NCI-H1436 treated with DMSO at 0.1 percent for 48 hours (cell line): ENCODE results near the gene OCRL.

Experiments used
- DNase-seq: peaks from one replicate; lab custom pipeline; 2025; lab: John Stamatoyannopoulos, UW

The OCRL gene

GRCh38 chrX:129540068-129540653 lies at the start of gene OCRL:
Gene OCRL, plus strand, starts transcription at chrX:129540259. Its CDS starts 181 bp downstream, at chrX:129540440.
- no peak for DNase-seq

DNA sequence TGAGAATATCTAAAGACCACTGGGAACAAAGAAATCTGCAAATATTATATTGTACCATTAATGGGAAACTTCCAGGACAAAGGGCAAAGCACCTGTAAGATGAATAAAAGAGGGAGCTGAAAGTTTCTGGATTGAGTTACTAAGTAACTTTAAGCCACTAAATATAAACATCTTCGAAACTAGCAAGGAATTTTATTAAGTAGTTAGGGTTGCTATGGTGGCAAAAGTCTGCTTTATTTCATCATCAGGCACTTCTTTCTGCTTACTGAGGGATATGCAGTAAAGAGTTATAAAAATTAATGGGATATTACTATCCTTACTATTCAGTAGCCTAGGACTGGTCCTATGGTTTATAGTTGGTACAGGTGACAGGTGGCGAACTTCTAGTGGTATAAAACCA lies 49.7 kb upstream of the OCRL start:
- DNase-seq: no peak

DNA sequence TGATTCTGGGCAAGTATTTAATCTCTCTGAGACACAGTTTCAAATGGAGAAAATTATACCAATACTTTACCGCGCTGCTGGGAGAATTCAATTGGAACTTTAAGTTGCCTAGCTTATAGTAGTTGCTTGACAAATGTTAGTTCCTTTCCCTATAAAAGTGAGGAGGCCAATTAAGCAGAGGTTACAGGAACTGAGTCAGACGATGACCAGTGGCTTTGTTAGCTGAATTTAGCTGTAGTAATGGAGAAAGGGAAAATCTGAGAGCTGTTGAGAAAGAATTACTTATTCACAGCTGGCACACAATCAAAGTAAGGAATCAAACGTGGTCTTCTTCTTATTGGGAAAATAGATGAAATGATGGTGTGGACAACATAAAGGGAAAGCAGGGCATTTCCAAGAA lies 46.4 kb upstream of the OCRL start:
- DNase-seq: no peak

DNA sequence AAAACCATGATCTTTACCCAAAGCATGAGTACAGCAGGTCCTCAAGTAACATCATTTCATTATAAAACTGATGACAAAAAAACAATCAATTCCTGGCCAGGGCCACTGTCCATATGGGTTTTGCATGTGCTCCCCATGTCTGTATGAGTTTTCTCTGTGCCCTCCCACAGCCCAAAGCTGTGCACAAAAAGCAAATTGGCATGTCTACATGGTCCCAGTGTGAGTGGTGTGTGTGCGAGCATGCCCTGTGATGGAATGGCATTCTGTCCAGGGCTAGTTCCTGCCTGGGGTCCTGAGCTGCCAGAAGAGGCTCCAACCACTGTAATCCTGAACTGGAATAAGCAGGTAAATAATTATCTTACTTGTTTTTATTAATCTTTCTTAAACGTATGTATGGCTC lies 45.2 kb upstream of the OCRL start:
- no peak for DNase-seq

GRCh38 chrX:129495900-129496299 lies 44.2 kb upstream of the OCRL start:
- no peak for DNase-seq

DNA sequence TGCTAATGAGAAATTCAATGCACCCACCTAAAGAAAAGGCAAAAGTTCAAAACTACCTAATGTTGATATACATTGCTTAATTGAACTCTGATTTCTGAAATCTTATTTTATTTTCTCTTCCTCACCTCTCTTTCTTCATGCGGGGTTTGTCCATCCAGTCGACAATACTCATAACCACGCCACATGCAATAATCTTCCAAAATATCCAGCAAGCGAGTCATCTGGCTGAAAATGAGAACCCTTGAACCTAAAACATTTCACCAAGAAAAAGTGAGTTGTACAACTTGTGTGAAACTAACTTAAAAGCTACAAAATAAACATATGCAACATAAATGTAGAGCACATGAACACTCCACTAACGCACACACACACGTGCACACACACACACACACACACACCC lies 43.4 kb upstream of the OCRL start:
- no peak for DNase-seq

DNA sequence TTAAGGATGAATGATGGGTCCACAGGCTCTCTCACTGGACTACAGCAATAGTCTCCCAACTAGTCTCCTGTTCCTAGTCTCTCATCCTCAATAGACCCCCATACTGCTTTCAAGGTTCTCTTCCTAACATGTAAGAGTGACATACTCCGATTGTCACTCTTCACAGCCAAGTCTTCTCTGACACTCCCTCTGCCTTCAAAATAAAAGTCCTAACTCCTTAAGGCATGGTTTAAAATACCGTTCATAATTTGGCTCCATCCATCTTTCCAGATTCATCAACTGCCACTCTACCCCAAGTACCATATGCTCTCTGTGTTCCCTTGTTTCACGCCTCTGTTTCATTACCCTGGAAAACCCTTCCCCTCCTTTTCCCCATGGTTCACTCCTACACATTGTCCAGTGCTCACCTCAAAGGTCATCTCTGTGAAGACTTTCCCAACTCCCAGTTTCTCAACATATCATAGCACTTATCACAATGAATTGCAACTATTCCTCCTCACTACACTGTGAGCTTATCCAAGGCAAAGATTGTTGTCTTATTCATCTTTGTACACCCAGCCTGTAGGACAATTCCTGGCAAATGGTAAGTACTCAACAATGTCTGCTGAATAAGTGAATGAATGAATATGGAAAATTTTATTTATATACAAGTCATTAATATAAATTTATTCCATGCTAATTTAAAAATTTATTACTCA lies 42.8 kb upstream of the OCRL start:
- no peak for DNase-seq

- no peak for DNase-seq
Measured at GRCh38 chrX:129510331-129510730, 29.7 kb upstream of the OCRL start.

DNA sequence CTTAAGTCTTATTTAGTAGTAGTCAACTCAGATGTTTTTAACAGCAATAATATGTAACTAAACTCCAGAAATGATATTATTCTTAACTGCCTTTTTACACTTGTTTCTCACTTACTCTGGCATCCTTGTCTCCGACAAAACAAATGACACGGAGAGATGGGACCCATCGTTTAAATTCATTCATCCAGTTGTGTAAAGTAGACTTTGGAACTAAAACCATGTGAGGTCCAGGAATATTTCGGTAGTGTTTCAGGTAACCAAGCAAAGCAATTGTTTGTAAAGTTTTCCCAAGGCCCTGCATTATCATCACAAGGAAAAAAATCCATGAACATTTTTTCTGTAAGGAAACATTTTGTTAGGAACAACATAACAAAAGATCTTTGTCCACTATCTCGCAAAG lies 28.4 kb upstream of the OCRL start:
- DNase-seq: no peak

DNA sequence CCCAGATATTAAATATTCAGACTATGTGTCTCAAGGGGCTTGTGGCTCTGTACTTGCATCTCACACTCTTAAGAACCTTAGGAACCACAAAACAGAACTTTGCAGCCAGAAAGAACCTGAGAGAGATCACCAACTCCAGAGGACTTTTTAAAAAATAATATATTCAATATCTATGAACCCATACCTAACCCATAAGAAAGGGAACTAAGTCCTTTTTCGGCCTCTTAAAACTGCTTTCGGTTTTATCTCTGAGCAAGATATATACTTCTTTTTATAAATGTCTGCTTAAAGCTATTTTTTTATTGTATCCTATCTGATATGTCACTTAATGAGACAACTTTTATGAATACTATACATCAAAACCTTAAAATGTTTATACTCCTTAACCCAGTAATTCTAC lies 27.6 kb upstream of the OCRL start:
- DNase-seq: no peak

DNA sequence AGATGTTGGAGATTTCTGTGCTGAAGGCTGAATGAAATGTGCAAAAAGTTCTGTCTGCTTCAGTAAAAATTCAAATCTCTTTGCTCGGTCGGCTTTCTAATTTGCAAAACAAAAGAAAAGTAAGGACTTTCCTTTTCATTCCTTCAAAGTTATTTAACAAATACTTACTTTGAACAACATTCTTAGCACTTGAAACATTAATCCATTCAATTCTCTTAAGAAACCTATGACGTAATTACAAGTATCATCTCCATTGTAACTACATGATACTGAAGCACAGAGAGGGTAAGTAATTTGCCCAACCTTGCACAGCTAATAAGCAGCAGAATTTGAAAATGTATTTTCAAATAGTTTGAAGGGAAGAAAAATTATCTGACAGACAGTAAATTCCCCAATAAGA lies 23.7 kb upstream of the OCRL start:
- DNase-seq: no peak

DNA sequence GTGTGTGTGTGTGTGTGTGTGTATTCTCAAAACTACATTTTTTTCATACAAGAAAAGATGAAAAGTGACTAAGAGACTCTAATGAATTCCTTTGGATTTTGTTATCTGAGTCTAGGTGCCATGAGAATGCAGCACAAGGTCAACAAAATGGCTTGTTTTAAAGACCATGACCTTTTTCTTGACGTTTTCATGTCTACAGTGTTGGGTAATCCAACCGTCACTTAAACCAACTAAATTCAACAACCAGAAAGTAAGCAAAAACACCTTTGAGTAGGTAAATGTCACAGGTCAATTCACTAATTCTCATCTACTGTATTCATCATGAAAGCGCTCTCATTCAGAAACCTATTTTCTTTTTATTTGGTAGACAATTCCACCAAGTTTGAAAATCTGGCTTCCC lies 19.9 kb upstream of the OCRL start:
- DNase-seq: no peak

DNA sequence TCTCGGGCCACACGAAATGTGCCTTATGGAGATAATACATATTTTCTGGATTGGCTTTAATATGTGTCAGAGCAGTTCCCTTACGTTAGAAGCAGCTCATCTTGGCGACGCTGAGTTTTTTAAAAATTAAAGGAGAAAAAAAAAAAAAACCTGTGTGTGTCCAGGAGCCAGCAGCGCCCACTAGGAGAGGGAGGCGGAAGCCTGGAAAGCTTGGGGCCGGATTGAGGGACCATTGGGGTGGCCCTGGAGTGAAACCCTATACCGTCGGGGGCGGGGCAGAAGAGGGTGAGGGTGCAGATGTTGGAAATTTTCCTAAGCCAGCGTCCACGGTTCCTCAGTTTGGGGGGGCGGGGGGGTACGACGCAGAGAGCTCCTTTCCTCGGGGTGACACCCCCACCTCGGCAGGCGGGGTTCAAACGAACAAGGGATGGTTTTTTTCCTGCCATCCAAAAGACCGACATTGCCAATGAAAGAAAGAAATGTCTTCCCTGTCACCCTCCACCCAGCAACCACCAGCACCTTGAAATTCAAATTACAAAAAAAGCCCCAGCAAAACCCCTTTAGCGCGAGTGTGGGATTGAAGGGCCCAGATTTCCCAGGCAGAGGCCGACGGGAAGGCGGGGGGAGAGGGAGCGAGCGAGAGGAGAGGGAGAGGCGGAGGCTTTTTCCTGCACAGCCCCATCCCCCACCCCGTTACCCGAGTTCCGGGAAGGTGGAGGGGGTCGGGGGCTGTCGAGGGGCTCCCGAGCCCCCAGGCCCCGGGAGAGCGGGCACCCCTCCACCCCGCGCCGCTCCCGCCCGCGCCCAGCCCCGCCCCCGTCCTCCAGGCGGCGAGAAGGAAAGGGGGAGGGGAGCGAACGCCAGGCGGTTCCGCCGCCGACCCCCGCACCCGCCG lies 17.6 kb upstream of the OCRL start:
- DNase-seq: no peak

DNA sequence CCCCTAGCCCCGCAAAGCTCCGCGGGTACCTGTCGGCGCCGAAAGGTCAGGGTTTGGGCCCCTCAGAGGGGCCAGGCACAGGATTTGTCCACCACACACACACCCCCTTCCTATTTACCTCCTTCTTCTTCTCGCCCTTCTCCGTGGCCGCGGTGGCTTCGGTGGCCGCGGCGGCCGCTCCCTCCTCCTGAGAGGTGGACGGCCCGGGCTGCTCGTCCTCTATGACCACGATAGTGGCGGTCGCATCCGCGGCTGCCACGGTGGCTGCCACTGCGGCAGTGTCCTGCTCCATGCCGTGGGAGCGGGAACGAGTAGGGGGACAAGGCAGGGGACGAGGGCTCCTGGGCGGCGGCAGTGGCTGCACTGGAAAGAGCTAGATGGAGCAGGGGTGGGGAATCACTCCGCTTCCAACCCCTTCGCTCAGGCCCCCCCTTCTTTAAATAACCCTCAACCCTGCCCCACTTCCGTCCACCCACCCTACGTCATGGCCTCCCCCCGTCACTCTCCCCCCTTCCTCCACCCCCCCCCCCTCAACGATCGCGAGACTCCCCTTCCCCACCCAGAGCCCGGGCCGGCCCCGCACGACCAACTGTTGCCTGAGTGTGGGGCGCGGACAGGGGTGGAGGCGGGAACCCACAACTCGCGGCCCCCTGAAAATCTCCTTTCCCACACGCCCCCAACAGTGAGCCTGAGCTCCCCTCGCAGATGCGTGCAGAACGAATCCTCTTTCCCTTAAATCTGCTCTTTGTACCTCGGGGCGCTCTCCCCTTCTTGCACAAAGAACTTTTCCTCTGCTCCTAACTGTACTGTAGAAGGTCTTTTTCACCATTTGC lies 16.8 kb upstream of the OCRL start, which contains the start of gene SMARCA1:
TSS of gene SMARCA1 (minus strand) at position 412 of the 833 bp plus-strand sequence. CDS start at position 292, 120 bp downstream.
- DNase-seq: peak; percentile 5

GRCh38 chrX:129524250-129524850 lies 15.7 kb upstream of the OCRL start:
- DNase-seq: no peak

- no peak for DNase-seq
Measured at GRCh38 chrX:129525162-129525561, 14.9 kb upstream of the OCRL start.

DNA sequence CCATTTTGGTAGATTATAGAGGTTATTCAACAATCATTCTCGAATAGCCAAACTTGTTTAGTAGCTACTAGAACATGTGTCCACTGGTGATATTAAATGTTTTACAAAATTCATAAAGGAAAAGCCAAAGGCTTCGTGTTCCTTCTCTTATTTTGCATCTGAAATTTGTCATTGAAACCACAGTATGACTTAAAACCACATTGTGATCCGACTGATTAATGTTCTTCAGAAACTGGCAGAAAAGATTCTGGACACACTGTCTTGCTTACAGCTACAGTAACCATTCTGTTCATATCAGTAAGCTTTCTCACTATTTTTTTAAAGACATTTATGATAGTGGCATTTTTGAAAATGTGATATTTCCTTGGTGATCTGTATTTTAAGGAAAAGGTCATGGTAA lies 14.2 kb upstream of the OCRL start:
- no peak for DNase-seq

- no peak for DNase-seq
Measured at GRCh38 chrX:129529685-129530281, 10.3 kb upstream of the OCRL start.

DNA sequence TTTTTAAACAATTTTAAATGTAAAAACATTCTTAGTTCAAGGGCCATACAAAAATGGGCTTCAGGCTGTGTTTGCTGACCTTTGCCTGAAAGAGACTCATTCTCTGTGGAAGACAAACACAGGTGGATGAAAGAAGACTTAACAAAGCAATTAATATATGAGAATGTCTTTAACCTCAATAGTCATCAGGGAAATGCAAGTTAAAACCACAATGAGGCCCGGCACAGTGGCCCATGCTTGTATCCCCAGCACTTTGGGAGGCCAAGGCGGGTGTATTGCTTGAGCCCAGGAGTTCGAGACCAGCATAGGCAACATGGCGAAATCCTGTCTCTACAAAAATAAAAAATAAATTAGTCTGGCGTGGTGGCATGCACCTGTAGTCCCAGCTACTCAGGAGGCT lies 9.6 kb upstream of the OCRL start:
- no peak for DNase-seq

DNA sequence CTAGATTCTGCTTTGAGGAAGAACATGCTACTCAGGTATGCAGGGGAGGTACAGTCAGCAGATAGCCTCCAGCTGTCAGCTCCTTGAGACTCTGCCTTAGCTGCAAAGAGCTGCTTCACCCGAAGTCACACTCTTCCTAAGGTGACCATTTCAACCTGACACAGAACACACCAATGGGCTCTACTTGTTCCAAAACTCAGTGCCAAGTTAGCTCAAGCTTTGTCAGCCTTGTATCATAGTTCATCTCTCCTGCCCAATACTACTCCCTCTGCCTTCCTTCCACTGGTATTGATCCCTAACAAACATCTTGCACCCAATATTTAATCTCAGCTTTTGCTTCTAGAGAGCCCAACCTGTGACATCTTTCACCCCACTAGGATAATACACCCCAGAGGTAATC lies 8.9 kb upstream of the OCRL start:
- DNase-seq: no peak
